Glomerular endothelial cell (primary cell): Measurements from ENCODE around the gene ST3GAL6. TPM values are rescaled to one million over a fixed set of nuclear protein-coding genes. Genes with fewer than 3 reads are reported as not detected.

Experiments
- DNase-seq: peaks from one replicate; pipeline ENCODE4 v3.0.0-alpha.2; 2011; ENCODE audit warnings: low read depth, low spot score; ENCODE audit errors: extremely low read depth
- total RNA-seq: library from RNA; depleted of rRNA; stranded (reverse); fragments of >200 nt; gene quantifications from 2 replicates; pipeline ENCODE4 v1.2.3, GENCODE V29; 2015

ST3GAL6 gene
- total RNA-seq, 1 donor from 2014 or later = 13.2 TPM

GRCh38 chr3:98739266-98739665, 23.9 kb upstream of the ST3GAL6 start:
- no peak for DNase-seq

- no peak for DNase-seq
Observed at GRCh38 chr3:98740324-98740723, 22.8 kb upstream of the ST3GAL6 start.

DNA sequence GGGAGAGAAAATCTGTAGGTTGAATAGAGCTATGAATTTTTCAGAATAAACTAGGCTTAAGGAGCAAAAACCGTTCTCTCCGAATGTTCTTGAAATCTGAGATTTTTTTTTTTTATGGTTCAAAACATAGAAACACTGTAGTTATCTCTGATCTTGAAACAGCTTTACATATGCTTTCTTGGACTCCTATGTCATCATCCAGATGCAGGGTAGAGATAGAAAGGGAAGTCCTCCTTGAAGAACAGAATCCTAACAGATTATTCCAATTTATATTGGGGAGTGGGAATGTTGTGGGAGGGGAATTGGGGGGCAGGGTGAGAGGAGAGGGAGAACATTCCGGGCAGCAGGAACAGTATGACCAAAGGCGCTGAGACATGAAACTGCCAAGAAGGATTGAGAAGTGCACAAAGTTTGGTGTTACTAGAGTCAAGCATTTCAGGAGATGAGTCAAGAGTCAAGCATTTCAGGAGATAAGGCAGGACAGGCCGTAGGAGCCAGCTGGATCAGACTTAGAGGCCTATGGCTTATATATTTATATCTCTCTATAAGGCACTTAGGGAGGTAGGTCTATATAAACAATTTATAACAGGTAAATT, 21.9 kb upstream of the ST3GAL6 start:
- no peak for DNase-seq

- no peak for DNase-seq
Observed at GRCh38 chr3:98743071-98743470, 20.1 kb upstream of the ST3GAL6 start.

DNA sequence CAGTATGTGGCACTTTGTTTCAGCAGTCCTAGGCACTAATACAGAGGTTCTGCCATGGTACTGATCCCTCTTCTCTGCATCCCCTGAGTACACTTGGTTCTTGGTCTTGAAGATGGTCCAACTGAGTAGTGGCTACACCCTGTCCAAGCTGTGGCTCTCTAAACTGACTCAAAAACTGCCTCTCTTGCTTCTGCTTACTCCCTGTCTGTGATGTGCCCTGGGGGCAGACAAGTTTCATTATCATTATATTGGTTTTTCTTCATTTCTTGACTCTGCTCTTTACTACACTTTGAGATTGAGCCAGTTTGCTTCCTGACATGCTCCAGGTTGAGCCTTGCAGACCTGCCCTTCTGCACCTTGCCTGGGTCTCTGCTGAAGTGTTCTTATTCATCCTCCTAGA, 18.9 kb upstream of the ST3GAL6 start:
- DNase-seq = no peak

- no peak for DNase-seq
Observed at GRCh38 chr3:98745718-98746117, 17.4 kb upstream of the ST3GAL6 start.

DNA sequence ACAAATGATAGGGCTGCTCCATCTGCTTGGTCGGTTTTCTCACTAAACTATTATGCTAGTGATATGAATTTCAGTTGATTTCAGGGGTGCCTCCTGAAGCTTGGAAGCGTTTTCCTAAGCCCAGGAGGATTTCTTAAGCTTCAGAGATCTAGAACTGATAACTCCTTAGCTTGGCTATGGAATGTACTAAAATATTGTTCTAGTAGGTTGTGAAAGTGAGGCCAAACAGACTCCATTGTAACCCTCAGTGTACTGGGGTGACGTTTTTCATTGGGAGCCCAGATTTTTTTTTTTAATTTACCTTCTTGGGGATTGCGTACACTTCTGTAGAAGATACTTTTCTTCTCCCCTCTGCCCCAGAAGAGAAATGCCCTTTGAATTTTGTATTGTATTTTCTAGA, 17.0 kb upstream of the ST3GAL6 start:
- DNase-seq = no peak

DNA sequence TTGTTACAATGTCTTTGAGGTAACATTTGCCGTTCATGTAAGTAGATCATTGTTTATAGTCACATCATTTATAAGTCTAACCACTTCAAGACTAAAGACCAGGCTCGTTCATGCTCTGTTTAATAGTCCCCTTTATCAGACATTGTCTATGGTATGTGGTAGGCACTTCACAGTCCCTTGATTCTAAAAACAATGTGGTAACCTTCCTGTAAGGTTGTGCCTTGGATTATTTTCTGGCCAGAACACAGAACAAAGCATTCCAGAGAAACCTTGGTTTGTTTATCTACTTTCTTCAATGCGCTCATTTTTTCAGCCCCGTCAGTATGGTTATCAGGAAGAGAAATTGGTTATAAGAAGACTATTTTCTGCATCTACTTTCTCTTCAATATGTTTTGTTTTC, 16.3 kb upstream of the ST3GAL6 start:
- DNase-seq = no peak

GRCh38 chr3:98750276-98750919, 12.7 kb upstream of the ST3GAL6 start:
- DNase-seq = no peak

- no peak for DNase-seq
Observed at GRCh38 chr3:98754483-98754882, 8.7 kb upstream of the ST3GAL6 start.

- DNase-seq = no peak
Observed at GRCh38 chr3:98755601-98756000, 7.5 kb upstream of the ST3GAL6 start.

GRCh38 chr3:98759629-98760028, 3.5 kb upstream of the ST3GAL6 start:
- no peak for DNase-seq

DNA sequence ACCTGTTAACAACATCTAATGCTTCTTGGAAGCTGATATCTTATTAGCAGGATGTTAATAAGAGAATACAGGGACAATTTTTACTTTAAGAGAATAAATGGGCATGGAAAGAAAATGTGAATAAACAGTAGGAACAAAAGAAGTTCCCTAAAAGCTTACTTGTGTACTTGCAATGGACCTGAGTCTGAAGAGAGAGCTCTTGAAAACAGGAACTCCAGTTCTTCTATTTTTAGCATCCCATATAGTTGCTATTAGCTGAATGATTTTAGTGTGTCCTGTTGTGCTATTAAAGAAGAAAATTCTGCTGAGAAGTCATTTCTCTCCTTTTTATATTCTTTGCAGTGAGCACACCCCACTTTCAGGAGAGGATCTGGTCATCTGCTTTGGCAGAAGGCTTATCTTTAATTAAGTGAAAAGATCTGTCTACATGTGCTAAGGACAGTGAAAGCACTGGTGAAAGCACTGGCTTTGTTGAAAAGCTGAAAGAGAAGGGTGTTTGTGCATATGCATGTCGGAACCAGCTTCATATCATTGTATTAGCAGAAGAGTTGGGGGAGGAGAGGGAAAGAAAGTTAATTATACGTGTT, 1.4 kb upstream of the ST3GAL6 start:
- no peak for DNase-seq

DNA sequence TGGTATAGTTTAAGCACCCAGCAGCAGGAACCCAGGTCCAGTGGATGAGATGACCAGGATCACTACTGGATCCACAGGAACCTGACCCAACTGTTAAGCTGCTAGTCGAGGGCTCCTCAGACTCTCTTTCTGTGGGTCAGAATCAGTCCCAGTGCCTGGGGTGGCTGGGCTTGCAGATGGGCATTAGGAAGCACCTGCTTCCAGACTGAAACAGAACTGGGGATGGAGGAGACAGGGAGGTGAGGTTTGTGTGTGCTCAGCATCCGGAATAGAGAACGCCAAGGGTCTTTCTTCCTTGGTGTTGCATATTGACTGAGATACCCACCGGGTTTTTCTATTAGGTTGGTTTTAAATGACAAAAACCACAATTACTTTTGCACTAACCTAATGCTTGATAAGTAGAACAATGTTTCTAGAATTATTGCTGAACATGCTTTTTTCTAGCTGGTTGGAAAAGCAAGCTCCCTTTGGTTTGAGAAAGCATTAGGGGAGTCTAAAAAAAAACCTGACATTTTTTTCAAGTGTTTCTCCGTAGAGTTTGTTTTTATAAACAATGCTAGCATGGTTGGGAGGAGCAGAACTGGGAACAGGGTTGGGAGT, 779 bp downstream of the ST3GAL6 start:
- no peak for DNase-seq

- DNase-seq = no peak
Observed at GRCh38 chr3:98764472-98764884, 1.3 kb downstream of the ST3GAL6 start.

DNA sequence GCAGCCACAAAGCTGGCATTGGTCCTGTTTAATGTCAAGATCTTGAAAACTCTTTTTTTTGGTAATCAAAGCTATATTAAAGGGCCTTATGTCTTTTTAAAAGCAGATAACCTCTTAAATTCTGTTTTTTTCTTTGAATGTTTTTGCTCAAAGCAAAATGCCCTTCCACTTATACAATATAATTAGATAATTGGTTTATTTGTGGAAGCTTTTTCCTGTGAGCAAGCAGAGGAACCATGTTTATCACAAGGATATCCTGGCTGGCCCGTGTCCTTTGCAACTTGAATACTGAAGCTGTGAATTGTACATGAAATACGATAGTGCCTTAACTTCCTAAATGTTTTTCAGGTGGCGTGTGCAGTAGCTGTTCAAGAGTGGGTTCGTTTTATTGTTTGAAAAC, 2.6 kb downstream of the ST3GAL6 start:
- no peak for DNase-seq

DNA sequence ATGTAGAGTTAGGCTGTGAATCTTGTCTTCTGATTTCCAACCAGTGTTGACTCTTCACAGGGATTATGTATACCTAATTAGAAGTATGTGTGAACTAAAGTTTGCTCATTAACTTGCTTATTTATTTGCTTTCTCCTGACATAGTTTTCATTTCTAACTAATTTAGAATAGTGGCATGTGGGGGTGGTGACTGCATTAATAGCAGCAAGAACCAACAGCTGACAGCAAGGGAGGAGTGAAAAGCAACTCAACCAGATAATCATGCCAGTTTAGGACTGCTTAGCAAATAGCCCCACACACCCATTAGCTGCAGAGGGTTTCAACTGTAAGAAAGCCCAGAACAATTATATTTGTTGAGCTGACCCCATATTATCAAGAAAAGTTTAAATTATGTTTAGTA, 3.8 kb downstream of the ST3GAL6 start:
- no peak for DNase-seq

DNA sequence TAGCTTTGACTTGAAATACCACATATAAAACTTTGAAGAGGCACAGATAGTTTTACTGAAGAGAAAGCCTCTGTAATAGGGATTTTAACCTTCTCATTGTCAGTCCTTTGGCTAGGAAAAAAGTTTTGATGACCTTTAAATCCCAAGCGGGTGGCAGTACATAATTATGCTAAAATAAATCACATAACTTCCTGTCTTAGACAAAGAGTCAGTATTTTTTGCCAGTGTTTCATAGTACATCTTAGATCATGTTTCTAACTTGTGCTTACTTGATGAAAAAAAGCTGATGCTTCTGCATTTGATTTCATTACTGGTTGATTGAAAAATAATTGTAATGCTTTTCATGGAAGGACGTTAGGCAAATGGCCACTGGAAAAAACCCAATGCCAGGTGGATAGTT, 5.8 kb downstream of the ST3GAL6 start:
- DNase-seq = no peak

DNA sequence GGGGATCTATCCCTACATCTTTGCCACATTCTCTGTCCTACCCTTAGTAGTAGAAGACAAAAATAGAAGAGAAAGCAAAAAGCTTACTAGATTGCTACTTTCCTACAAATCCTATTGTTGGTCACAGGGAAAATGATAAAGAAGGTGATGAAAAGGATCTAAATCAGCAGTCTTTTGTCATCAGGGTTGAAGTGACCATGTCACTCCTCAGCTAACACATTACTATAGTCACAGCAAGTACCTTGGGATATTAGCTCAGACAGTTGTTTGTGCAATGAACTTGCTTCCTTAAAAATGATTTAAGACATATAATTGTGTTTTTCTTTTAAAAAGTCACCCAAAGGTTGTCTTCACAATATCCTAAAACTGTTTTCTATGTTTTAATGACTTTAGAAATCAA, 6.3 kb downstream of the ST3GAL6 start:
- no peak for DNase-seq

GRCh38 chr3:98770261-98771039, 7.3 kb downstream of the ST3GAL6 start:
- no peak for DNase-seq

GRCh38 chr3:98772022-98772421, 8.9 kb downstream of the ST3GAL6 start:
- DNase-seq = no peak
